ENCODE results near the gene IFNL4.
"Not testable (repeated sequence)": the region's sequence is repeated elsewhere in the genome, so short reads cannot be mapped to it uniquely, and the experiment has no call there.

IFNL4 gene

DNA sequence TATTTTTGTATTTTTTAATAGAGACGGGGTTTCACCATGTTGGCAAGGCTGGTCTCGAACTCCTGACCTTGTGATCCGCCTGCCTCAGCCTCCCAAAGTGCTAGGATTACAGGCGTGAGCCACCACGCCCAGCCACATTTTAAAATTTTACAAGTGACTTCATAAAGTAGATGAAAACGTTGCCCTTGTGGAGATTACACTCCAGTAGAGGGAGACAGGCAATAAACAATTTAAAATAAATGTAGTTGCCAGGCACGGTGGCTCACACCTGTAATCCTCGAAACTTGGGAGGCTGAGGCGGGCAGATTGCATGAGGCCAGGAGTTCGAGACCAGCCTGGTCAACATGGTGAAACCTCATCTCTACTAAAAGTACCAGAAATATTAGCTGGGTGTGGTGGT, 29.5 kb downstream of the IFNL4 start:
- not testable (repeated sequence) for DNase-seq (ENCODE audit: low spot score)

GRCh38 chr19:39218230-39219007, 30.2 kb downstream of the IFNL4 start:
- DNase-seq (ENCODE audit: low spot score), result no peak

GRCh38 chr19:39217094-39217493, 31.6 kb downstream of the IFNL4 start:
- DNase-seq (ENCODE audit: low spot score), result no peak

DNA sequence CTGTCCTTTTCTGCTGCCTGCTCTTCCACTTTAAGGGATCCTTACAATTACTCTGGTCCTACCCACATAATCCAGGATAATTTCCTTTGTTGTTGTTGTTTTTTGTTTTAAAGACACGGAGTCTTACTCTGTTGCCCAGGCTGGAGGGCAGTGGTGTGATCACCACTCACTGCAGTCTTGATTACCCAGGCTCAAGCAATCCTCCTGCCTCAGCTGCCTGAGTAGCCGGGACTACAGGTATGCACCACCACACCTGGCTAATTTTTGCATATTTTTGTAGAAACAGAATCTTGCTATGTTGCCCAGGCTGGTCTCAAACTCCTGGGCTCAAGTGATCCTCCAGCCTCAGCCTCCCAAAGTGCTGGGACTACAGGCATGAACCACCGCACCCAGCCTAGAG, 33.3 kb downstream of the IFNL4 start:
- DNase-seq (ENCODE audit: low spot score), result not testable (repeated sequence)

DNA sequence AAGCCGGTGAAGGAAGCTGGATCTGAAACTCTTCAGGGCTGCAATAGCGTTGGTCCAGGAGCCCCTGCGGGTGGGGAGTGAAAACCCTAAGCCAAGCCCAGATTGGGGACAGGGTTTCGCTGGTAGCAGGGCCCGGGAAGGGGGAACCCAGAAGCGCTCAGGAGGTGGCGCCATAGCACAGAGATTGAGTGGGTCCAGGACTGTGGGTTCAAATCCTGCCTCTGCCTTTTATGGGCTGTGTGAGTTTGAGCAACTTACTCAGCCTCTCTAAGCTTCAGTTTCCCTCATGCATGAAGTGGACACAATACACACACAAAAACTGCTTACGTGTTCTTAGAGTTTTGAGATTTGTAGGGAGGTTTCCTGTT, 36.3 kb downstream of the IFNL4 start:
- peak; percentile 68 for DNase-seq (ENCODE audit: low spot score)

GRCh38 chr19:39211731-39212374, 36.8 kb downstream of the IFNL4 start:
- DNase-seq (ENCODE audit: low spot score), result no peak

GRCh38 chr19:39209196-39209595, 39.5 kb downstream of the IFNL4 start:
- DNase-seq (ENCODE audit: low spot score), result no peak

DNA sequence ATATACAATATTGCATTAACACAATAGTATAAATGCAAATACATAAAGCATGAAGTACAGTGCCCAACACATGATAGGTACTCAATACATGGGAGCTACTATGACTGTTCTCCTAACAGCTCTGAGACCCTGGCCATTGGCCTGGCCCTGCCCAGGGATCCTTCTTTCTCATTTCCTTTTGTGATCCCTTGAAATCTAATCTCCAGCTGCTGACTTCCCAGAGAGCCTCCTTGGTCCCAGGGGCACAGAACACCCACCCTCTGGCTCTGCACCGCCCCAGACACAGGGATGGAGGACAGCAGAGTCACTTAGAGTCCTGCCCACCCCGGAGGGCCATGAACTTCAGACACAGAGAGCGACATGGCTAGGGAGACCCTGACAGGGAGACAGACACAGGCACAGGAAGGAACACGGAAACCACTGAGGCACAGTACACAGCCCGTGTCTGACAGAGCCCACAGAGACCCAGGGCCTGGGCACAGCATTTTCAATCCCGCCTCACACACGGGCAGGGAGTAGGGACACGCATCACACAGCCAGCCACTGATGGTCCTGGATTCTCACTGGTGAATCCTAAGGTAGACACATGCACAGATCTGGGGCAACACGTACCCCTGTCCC, 40.4 kb downstream of the IFNL4 start:
- no peak for DNase-seq (ENCODE audit: low spot score)

- no peak for DNase-seq (ENCODE audit: low spot score)
These were observed 41.3 kb downstream of the IFNL4 start for GRCh38 chr19:39207293-39207836.

GRCh38 chr19:39206122-39206521, 42.5 kb downstream of the IFNL4 start:
- DNase-seq (ENCODE audit: low spot score), result no peak

DNA sequence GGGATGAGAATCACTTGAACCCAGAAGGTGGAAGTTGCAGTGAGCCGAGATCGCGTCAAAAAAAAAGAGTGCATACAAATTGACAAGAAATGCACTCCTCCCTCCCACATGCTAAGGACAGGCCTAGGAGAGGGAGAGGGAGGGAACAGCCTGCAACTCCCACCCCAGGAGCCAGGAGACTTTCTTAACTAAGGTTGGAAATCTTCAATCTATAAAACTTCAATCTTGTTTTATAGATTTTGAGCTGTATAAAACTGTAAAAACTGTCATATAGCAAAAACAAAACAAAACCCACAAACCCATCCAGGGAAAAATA, 43.2 kb downstream of the IFNL4 start:
- DNase-seq (ENCODE audit: low spot score), result no peak

GRCh38 chr19:39203372-39204341, 45.0 kb downstream of the IFNL4 start, which contains the start of gene SYCN:
Gene SYCN, minus strand, starts transcription at chr19:39204263. Its CDS starts 9 bp downstream, at chr19:39204254.
- DNase-seq (ENCODE audit: low spot score), result no peak

DNA sequence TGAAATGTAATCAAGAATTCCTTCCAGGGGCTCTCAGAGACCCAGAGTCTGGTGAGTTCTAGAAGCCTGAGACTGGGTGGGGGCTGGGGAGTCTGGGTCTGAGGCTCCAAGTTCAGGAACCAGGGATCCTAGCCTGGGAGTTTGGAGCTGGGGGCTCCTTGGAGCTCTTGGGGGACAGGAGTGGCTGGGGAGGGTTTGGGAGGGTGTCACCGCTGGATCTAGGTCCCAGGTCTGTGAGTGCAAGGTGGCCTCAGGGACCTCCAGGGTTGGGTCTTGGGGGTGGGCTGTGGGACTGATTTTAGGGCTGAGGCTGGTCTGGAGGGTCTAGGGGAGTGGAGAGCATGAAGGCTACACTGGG, 45.7 kb downstream of the IFNL4 start:
- DNase-seq (ENCODE audit: low spot score), result no peak

- no peak for DNase-seq (ENCODE audit: low spot score)
These were observed 47.9 kb downstream of the IFNL4 start for GRCh38 chr19:39200803-39201115.

- DNase-seq (ENCODE audit: low spot score), result no peak
These were observed 48.4 kb downstream of the IFNL4 start for GRCh38 chr19:39200066-39200802.

GRCh38 chr19:39199025-39199424, 49.6 kb downstream of the IFNL4 start:
- no peak for DNase-seq (ENCODE audit: low spot score)

DNA sequence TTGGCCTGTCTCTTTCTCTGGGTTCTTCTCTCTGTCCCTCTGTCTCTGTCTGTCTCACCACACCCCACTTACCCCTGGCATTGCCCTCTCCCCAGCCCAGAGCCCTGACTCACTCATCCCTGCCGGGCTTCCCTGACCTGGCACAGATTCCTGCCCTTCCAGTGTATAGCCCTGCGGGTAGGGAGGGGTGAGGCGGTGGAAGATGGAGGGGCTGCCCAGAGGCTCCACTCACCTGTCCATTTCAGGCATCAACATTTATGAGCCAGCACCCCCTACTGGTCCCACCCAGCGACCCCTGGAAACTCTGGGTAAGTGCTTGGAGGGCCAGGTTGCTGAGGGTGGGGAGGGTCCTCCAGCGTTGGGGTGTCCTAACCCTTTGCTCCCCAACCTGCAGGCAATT, 50.8 kb downstream of the IFNL4 start:
- no peak for DNase-seq (ENCODE audit: low spot score)

DNA sequence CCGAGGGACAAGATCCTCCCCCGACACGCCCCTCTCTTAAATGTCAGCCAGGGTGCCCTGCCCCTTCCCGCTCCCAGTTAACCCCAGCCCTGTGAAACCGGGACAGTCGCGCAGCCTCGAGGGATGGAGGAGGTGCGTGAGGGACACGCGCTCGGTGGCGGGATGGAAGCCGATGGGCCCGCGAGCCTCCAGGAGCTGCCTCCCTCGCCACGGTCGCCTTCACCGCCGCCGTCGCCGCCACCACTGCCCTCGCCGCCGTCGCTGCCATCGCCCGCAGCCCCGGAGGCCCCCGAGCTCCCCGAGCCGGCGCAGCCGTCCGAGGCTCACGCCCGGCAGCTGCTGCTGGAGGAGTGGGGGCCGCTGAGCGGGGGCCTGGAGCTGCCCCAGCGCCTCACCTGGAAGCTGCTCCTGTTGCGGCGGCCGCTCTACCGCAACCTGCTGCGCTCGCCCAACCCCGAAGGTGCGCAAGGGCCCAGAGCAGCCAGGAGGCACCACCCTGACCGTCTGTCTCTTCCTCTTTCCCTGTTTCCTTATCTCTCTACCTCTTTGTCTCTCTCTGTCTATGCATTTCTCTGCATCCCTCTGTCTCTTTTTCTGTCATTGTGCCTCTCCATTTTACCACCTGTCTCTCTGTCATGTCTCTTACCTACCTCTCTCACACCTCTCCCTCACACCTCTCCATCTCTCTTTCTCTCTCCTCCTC, 51.6 kb downstream of the IFNL4 start, which contains the start of gene NCCRP1:
TSS of gene NCCRP1 (plus strand) at position 105 of the 703 bp plus-strand sequence. CDS start at position 124, 19 bp downstream.
- peak; percentile 70 for DNase-seq (ENCODE audit: low spot score)

GRCh38 chr19:39196320-39196719, 52.3 kb downstream of the IFNL4 start:
- no peak for DNase-seq (ENCODE audit: low spot score)
